ENCODE measurements around the gene CLOCK.

CLOCK gene

GRCh38 chr4:55545151-55545550, 1.6 kb downstream of the CLOCK start:
- peak overlapping the region; percentile 80 for H3K4me3 ChIP-seq (ENCODE audit: low read depth, low read length)
- in situ Hi-C loops (cut with HindIII; ENCODE audit: low sequenced_read_pairs) = no loop called here
- peak; percentile 26 for DNase-seq (ENCODE audit: low read depth, low spot score)
- no peak for TF ChIP-seq CTCF (IDR thresholded peaks at IDR 0.05; ENCODE audit: low read depth, low read length)

GRCh38 chr4:55543858-55544257, 2.9 kb downstream of the CLOCK start:
- in situ Hi-C loops (cut with HindIII; ENCODE audit: low sequenced_read_pairs) = no loop called here
- TF ChIP-seq CTCF (IDR thresholded peaks at IDR 0.05; ENCODE audit: low read depth, low read length) = peak; percentile 8
- no peak overlapping the region for H3K4me3 ChIP-seq (ENCODE audit: low read depth, low read length)
- peak; percentile 7 for DNase-seq (ENCODE audit: low read depth, low spot score)

- TF ChIP-seq CTCF (IDR thresholded peaks at IDR 0.05; ENCODE audit: low read depth, low read length) = no peak
- in situ Hi-C loops (cut with HindIII; ENCODE audit: low sequenced_read_pairs) = no loop called here
- no peak overlapping the region for H3K4me3 ChIP-seq (ENCODE audit: low read depth, low read length)
- no peak for DNase-seq (ENCODE audit: low read depth, low spot score)
These were observed 6.4 kb downstream of the CLOCK start for GRCh38 chr4:55540271-55540670.

GRCh38 chr4:55539658-55540057, 7.1 kb downstream of the CLOCK start:
- in situ Hi-C loops (cut with HindIII; ENCODE audit: low sequenced_read_pairs) = no loop called here
- DNase-seq (ENCODE audit: low read depth, low spot score) = no peak
- no peak overlapping the region for H3K4me3 ChIP-seq (ENCODE audit: low read depth, low read length)
- TF ChIP-seq CTCF (IDR thresholded peaks at IDR 0.05; ENCODE audit: low read depth, low read length) = no peak

- H3K4me3 ChIP-seq (ENCODE audit: low read depth, low read length) = no peak overlapping the region
- in situ Hi-C loops (cut with HindIII; ENCODE audit: low sequenced_read_pairs) = no loop called here
- DNase-seq (ENCODE audit: low read depth, low spot score) = no peak
- TF ChIP-seq CTCF (IDR thresholded peaks at IDR 0.05; ENCODE audit: low read depth, low read length) = no peak
These were observed 8.2 kb downstream of the CLOCK start for GRCh38 chr4:55538531-55538930.

GRCh38 chr4:55534306-55534705, 12.4 kb downstream of the CLOCK start:
- TF ChIP-seq CTCF (IDR thresholded peaks at IDR 0.05; ENCODE audit: low read depth, low read length) = no peak
- in situ Hi-C loops (cut with HindIII; ENCODE audit: low sequenced_read_pairs) = no loop called here
- DNase-seq (ENCODE audit: low read depth, low spot score) = no peak
- no peak overlapping the region for H3K4me3 ChIP-seq (ENCODE audit: low read depth, low read length)

- no peak overlapping the region for H3K4me3 ChIP-seq (ENCODE audit: low read depth, low read length)
- no peak for DNase-seq (ENCODE audit: low read depth, low spot score)
- in situ Hi-C loops (cut with HindIII; ENCODE audit: low sequenced_read_pairs) = no loop called here
- no peak for TF ChIP-seq CTCF (IDR thresholded peaks at IDR 0.05; ENCODE audit: low read depth, low read length)
These were observed 16.0 kb downstream of the CLOCK start for GRCh38 chr4:55530691-55531090.

Data from astrocyte of the spinal cord (primary cell).